ENCODE measurements around the gene ZBTB34.
A peak's percentile ranks its signal among the peaks of the same experiment; 100 is the strongest.

ZBTB34 gene

GRCh38 chr9:126860757-126861466 lies 473 bp downstream of the ZBTB34 start:
- H3K4me3 ChIP-seq (ENCODE audit: low read depth, low read length): peak overlapping the region; percentile 82
- DNase-seq (ENCODE audit: low read depth): no peak
- no peak for TF ChIP-seq CTCF (IDR thresholded peaks at IDR 0.05; ENCODE audit: low read depth, low read length, missing control alignments)
- in situ Hi-C loops (cut with HindIII; ENCODE audit: low sequenced_read_pairs): no loop called here

GRCh38 chr9:126861707-126862103 lies 1.3 kb downstream of the ZBTB34 start:
- no peak for TF ChIP-seq CTCF (IDR thresholded peaks at IDR 0.05; ENCODE audit: low read depth, low read length, missing control alignments)
- in situ Hi-C loops (cut with HindIII; ENCODE audit: low sequenced_read_pairs): no loop called here
- peak overlapping the region; percentile 82 for H3K4me3 ChIP-seq (ENCODE audit: low read depth, low read length)
- no peak for DNase-seq (ENCODE audit: low read depth)

GRCh38 chr9:126862104-126862761 lies 1.8 kb downstream of the ZBTB34 start:
- DNase-seq (ENCODE audit: low read depth): no peak
- H3K4me3 ChIP-seq (ENCODE audit: low read depth, low read length): peak overlapping the region; percentile 82
- in situ Hi-C loops (cut with HindIII; ENCODE audit: low sequenced_read_pairs): no loop called here

GRCh38 chr9:126864771-126865170 lies 4.3 kb downstream of the ZBTB34 start:
- in situ Hi-C loops (cut with HindIII; ENCODE audit: low sequenced_read_pairs): no loop called here
- H3K4me3 ChIP-seq (ENCODE audit: low read depth, low read length): no peak overlapping the region
- DNase-seq (ENCODE audit: low read depth): no peak
- no peak for TF ChIP-seq CTCF (IDR thresholded peaks at IDR 0.05; ENCODE audit: low read depth, low read length, missing control alignments)

More at GRCh38 chr9:126862104-126862761, 1.8 kb downstream of the ZBTB34 start:
- TF ChIP-seq CTCF (IDR thresholded peaks at IDR 0.05; ENCODE audit: low read depth, low read length, missing control alignments): no peak

- DNase-seq (ENCODE audit: low read depth): no peak
- in situ Hi-C loops (cut with HindIII; ENCODE audit: low sequenced_read_pairs): no loop called here
- TF ChIP-seq CTCF (IDR thresholded peaks at IDR 0.05; ENCODE audit: low read depth, low read length, missing control alignments): no peak
- no peak overlapping the region for H3K4me3 ChIP-seq (ENCODE audit: low read depth, low read length)
Measured at GRCh38 chr9:126869368-126869767, 8.9 kb downstream of the ZBTB34 start.

GRCh38 chr9:126872516-126872915 lies 12.1 kb downstream of the ZBTB34 start:
- in situ Hi-C loops (cut with HindIII; ENCODE audit: low sequenced_read_pairs): no loop called here
- no peak overlapping the region for H3K4me3 ChIP-seq (ENCODE audit: low read depth, low read length)
- DNase-seq (ENCODE audit: low read depth): no peak
- no peak for TF ChIP-seq CTCF (IDR thresholded peaks at IDR 0.05; ENCODE audit: low read depth, low read length, missing control alignments)

Measured in astrocyte of the cerebellum (primary cell).